GM19193 (cell line): ENCODE results near the gene SLC35C1.
A peak's percentile ranks its signal among the peaks of the same experiment; 100 is the strongest.

Experiments used
- POLR2A ChIP-seq: IDR thresholded peaks from 4 replicates; pipeline ENCODE4 v1.6.1; 2011; ENCODE audit not compliant: insufficient read depth, insufficient read length; ENCODE audit errors: extremely low read depth

SLC35C1 gene

GRCh38 chr11:45804761-45805304 lies at the start of gene SLC35C1:
Gene SLC35C1, plus strand, starts transcription at chr11:45805149. Its CDS starts 653 bp downstream, at chr11:45805802.
- TF ChIP-seq POLR2A: peak; percentile 86

GRCh38 chr11:45755281-45755859 lies 49.6 kb upstream of the SLC35C1 start:
- TF ChIP-seq POLR2A: no peak

GRCh38 chr11:45756384-45757010 lies 48.5 kb upstream of the SLC35C1 start:
- no peak for TF ChIP-seq POLR2A

GRCh38 chr11:45757672-45758071 lies 47.3 kb upstream of the SLC35C1 start:
- TF ChIP-seq POLR2A: no peak

- TF ChIP-seq POLR2A: no peak
Observed at GRCh38 chr11:45761659-45762058, 43.3 kb upstream of the SLC35C1 start.

- no peak for TF ChIP-seq POLR2A
Observed at GRCh38 chr11:45765107-45765668, 39.8 kb upstream of the SLC35C1 start.

- TF ChIP-seq POLR2A: no peak
Observed at GRCh38 chr11:45765836-45766235, 39.1 kb upstream of the SLC35C1 start.

- TF ChIP-seq POLR2A: no peak
Observed at GRCh38 chr11:45766469-45766868, 38.5 kb upstream of the SLC35C1 start.

- no peak for TF ChIP-seq POLR2A
Observed at GRCh38 chr11:45768486-45768885, 36.5 kb upstream of the SLC35C1 start.

GRCh38 chr11:45769960-45770359 lies 35.0 kb upstream of the SLC35C1 start:
- TF ChIP-seq POLR2A: no peak

GRCh38 chr11:45771193-45771565 lies 33.8 kb upstream of the SLC35C1 start:
- TF ChIP-seq POLR2A: no peak

GRCh38 chr11:45771566-45772448 lies 33.1 kb upstream of the SLC35C1 start:
- TF ChIP-seq POLR2A: no peak

- TF ChIP-seq POLR2A: no peak
Observed at GRCh38 chr11:45772449-45772774, 32.5 kb upstream of the SLC35C1 start.

GRCh38 chr11:45772986-45773785 lies 31.8 kb upstream of the SLC35C1 start:
- no peak for TF ChIP-seq POLR2A
